Mucosa of descending colon (tissue), 3 donors: ENCODE data around the gene GOLGA8S. TPM values are rescaled to one million over a fixed set of nuclear protein-coding genes. Genes with fewer than 3 reads are reported as not detected.
"Not testable (repeated sequence)": the region's sequence is repeated elsewhere in the genome, so short reads cannot be mapped to it uniquely, and the experiment has no call there.

ENCODE experiments used
- ATAC-seq: fragments of 200-7000 bp; cut with Tn5 transposase; one replicate; pipeline ENCODE4 v1.9.1; 2020; ENCODE audit warnings: mild to moderate bottlenecking, moderate library complexity
- DNase-seq, 3 donors: peaks; one replicate each; pipeline ENCODE4 v3.0.0-alpha.2; 2020
- H3K36me3 ChIP-seq: fragments of 200-600 bp; one replicate; pipeline ENCODE4 v1.8.0; 2021; ENCODE audit warnings: low read depth, mild to moderate bottlenecking
- H3K4me1 ChIP-seq: fragments of 200-600 bp; one replicate; pipeline ENCODE4 v1.8.0; 2021; ENCODE audit warnings: low read depth, mild to moderate bottlenecking
- H3K4me3 ChIP-seq: fragments of 200-600 bp; one replicate; pipeline ENCODE4 v1.8.0; 2021; ENCODE audit warnings: mild to moderate bottlenecking
- H3K9me3 ChIP-seq: fragments of 200-600 bp; one replicate; pipeline ENCODE4 v1.8.0; 2021; ENCODE audit warnings: mild to moderate bottlenecking
- CTCF ChIP-seq: fragments of 200-600 bp; IDR thresholded peaks from one replicate; pipeline ENCODE4 v1.8.0; 2022; ENCODE audit warnings: antibody characterized with exemption, mild to moderate bottlenecking
- intact Hi-C, 2 donors: fragments of 100-400 bp; cut with DNase I in 1 of 2; cut with micrococcal nuclease in 1 of 2; formaldehyde crosslinking; loops; one replicate each; pipeline versions ENCODE4 v1.11.0 to v1.11.1; 2022; cut with DNase I, micrococcal nuclease
- total RNA-seq, 3 donors: library from RNA; stranded (reverse); fragmentation: NEBNext Ultra II Directional in 2 of 3; extraction: Animal tissue kit (Norgen Biotek cat#: 25700) in 2 of 3; gene quantifications; one replicate each; pipeline versions ENCODE4 v1.2.1 to v1.2.4, GENCODE V29; 2021 to 2023
- donor health status: DM: no; HTN: no; CAD: no; lungs with moderate emphysema.
- donor health status: DM: no; HTN: no; CAD: no.
- donor health status: DM: no; HTN: yes; CAD: no.

The GOLGA8S gene
- total RNA-seq, 3 donors from 2014 or later = 0.07 to 0.38 (median 0.32) TPM

GRCh38 chr15:23401627-23402026 lies 47.1 kb downstream of the GOLGA8S start:
- TF ChIP-seq CTCF = no peak
- intact Hi-C loops = no loop called here
- Histone ChIP-seq H3K9me3 (no peaks in the 10 kb centered on the region), H3K36me3 (no peaks in the 10 kb centered on the region), H3K4me1 (no peaks in the 10 kb centered on the region), H3K4me3 (no peak overlapping the region)
- ATAC-seq (no peak), DNase-seq (no peak)

- no peak for DNase-seq
- no peak for ATAC-seq
- Histone ChIP-seq H3K4me3 (no peak overlapping the region), H3K4me1 (no peaks in the 10 kb centered on the region), H3K9me3 (no peaks in the 10 kb centered on the region), H3K36me3 (no peaks in the 10 kb centered on the region)
- intact Hi-C loops = no loop called here
- TF ChIP-seq CTCF = no peak
Measured at GRCh38 chr15:23402140-23402539, 47.6 kb downstream of the GOLGA8S start.

GRCh38 chr15:23402544-23402943 lies 48.0 kb downstream of the GOLGA8S start:
- H3K9me3 ChIP-seq = no peaks in the 10 kb centered on the region
- intact Hi-C loops = no loop called here
- no peak for TF ChIP-seq CTCF
- no peak for ATAC-seq
- H3K36me3 ChIP-seq = no peaks in the 10 kb centered on the region
- H3K4me3 ChIP-seq = no peak overlapping the region
- DNase-seq = no peak
- H3K4me1 ChIP-seq = no peaks in the 10 kb centered on the region

- no peaks in the 10 kb centered on the region for H3K9me3 ChIP-seq
- TF ChIP-seq CTCF = no peak
- H3K36me3 ChIP-seq = no peaks in the 10 kb centered on the region
- DNase-seq (no peak), ATAC-seq (no peak)
- H3K4me1 ChIP-seq = no peaks in the 10 kb centered on the region
- no peak overlapping the region for H3K4me3 ChIP-seq
- intact Hi-C loops = no loop called here
Measured at GRCh38 chr15:23403550-23403949, 49.0 kb downstream of the GOLGA8S start.

GRCh38 chr15:23411841-23412240 lies 57.3 kb downstream of the GOLGA8S start:
- Histone ChIP-seq H3K4me1 (no peaks in the 10 kb centered on the region), H3K9me3 (no peaks in the 10 kb centered on the region), H3K36me3 (no peaks in the 10 kb centered on the region), H3K4me3 (no peak overlapping the region)
- intact Hi-C loops = no loop called here
- TF ChIP-seq CTCF = no peak
- DNase-seq (no peak), ATAC-seq (no peak)

GRCh38 chr15:23412881-23413600 lies 58.5 kb downstream of the GOLGA8S start:
- intact Hi-C loops, H3K36me3 ChIP-seq, H3K4me1 ChIP-seq, H3K4me3 ChIP-seq, DNase-seq, H3K9me3 ChIP-seq, ATAC-seq: not testable (repeated sequence)

Other genes starting within 250 kb of the GOLGA8S start
- not detected for gene GOLGA6L1, start 217.9 kb upstream of the GOLGA8S start, total RNA-seq
- not detected for gene GOLGA6L26, start 20.6 kb upstream of the GOLGA8S start, total RNA-seq
- gene GOLGA6L2, start 92.5 kb downstream of the GOLGA8S start, total RNA-seq = not detected
- 1 to 10 TPM in 1 of 3 donors, under 1 TPM in 1, not detected in 1; 0.61 to 3.6 TPM for gene MKRN3, start 210.9 kb downstream of the GOLGA8S start, total RNA-seq